ENCODE results near the gene CDKAL1.

- TF ChIP-seq EP300 (IDR thresholded peaks at IDR 0.05), result no peak
- no peak for TF ChIP-seq CTCF (IDR thresholded peaks at IDR 0.05)
- TF ChIP-seq POLR2A (IDR thresholded peaks at IDR 0.05), result no peak
These were observed 737.3 kb downstream of the CDKAL1 start for GRCh38 chr6:21271428-21272155.

Measured in tibial nerve (tissue), 4 donors.